ENCODE results near the gene DNHD1. TPM values are rescaled to one million over a fixed set of nuclear protein-coding genes. Genes with fewer than 3 reads are reported as not detected.

DNHD1 gene
- total and polyA plus RNA-seq, 2 of the 4 experiments (the other 2 are of a cell fraction): 1.8 to 3.6 TPM

DNA sequence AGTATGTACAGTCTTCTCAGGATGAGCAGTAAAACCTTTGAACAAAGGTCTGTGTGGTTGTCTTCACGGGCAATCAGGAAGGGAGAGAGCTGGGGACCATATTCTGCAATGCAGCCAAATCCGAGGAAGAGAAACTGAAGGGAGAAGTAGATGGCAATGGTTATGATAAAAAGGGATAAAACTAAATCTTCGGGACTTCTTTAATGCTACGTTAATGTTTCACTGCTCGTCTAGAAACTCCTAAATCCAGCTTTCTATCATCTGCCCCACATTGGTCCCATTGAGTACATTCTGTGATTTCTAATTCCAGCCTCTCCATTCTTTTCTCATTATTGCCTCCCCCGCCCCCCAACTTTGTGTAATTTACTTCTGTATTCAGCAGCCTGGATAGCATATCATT, 14.1 kb upstream of the DNHD1 start:
- POLR2A ChIA-PET (ENCODE audit: unreplicated experiment): interaction anchor here (0.7 kb wide), 1 partner anchor 15 kb away, joined by 6 read pairs; no protein-coding TSS in a partner anchor
- dilution Hi-C loops (cut with HindIII; ENCODE audit: low sequenced_read_pairs, unreplicated experiment): no loop called here

More for the DNA sequence above, 14.1 kb upstream of the DNHD1 start:
- DNase-seq (no peak), ATAC-seq (ENCODE audit: low read depth) (no peak)
- peaks cover 8% of the 10 kb centered on the region for H3K4me1 ChIP-seq (ENCODE audit: control insufficient read depth, insufficient read depth, low read length)
- no peak overlapping the region for H3K9ac ChIP-seq (ENCODE audit: low read depth, low read length)
- H4K91ac ChIP-seq (ENCODE audit: insufficient read depth, low read depth, low read length): no peak overlapping the region
- no peak overlapping the region for H2BK20ac ChIP-seq (ENCODE audit: low read depth, low read length)
- H2BK5ac ChIP-seq (ENCODE audit: low read depth, low read length, poor library complexity, severe bottlenecking): no peak overlapping the region
- H2AFZ ChIP-seq (replicated peaks; ENCODE audit: low read length, poor library complexity): no peak overlapping the region
- H2BK15ac ChIP-seq (ENCODE audit: low read depth, low read length): no peak overlapping the region
- WGBS, 2 experiments (ENCODE audit: extremely low coverage in 2 of 2, insufficient read length in 1 of 2): 100% methylated on average over 1 of the region's 6 CpGs; no CpG with 5 or more reads in 1 of the 2 experiments
- no TSS peak for BruUV-seq (replicated peaks)
- H3K4me3 ChIP-seq (ENCODE audit: insufficient read depth, low read depth, low read length): no peak overlapping the region
- intact Hi-C loops (cut with micrococcal nuclease): loop anchor here (5.0 kb wide), 2 partner anchors 119 to 199 kb away; partner anchors contain the start of genes ILK, MRPL17 and RRP8
- CTCF ChIA-PET: no interaction called here
- H3K18ac ChIP-seq (ENCODE audit: low read depth, low read length): no peak overlapping the region
- H4K8ac ChIP-seq (ENCODE audit: low read depth in 2 of 2, low read length in 2 of 2): no peak overlapping the region
- peaks cover 6% of the 10 kb centered on the region; the same call in 1 of the 2 replicates for H3K9me1 ChIP-seq (ENCODE audit: insufficient read depth, low read length)
- no peak overlapping the region for H3K4ac ChIP-seq (ENCODE audit: low read depth, low read length)
- peaks cover 10% of the 10 kb centered on the region for H4K20me1 ChIP-seq (ENCODE audit: insufficient read depth, low read length)
- no peak overlapping the region for H3K23ac ChIP-seq (ENCODE audit: low read depth, low read length)
- no peak overlapping the region for H2BK120ac ChIP-seq (ENCODE audit: low read depth, low read length)
- H3K79me1 ChIP-seq (ENCODE audit: low read depth in 1 of 2, low read length in 2 of 2): peaks cover 42 to 62% of the 10 kb centered on the region in 2 experiments
- H3K4me2 ChIP-seq (ENCODE audit: low read depth, low read length): no peak overlapping the region
- H3K14ac ChIP-seq (replicated peaks; ENCODE audit: low read depth, low read length): no peak overlapping the region
- in situ Hi-C loops (cut with MboI; ENCODE audit: low sequenced_read_pairs): no loop called here
- no peaks in the 10 kb centered on the region for H3K9me3 ChIP-seq (ENCODE audit: control insufficient read depth, insufficient read depth, low read length)
- no peaks in the 10 kb centered on the region for H3K27me3 ChIP-seq (ENCODE audit: control insufficient read depth, insufficient read depth, low read length)
- peaks cover 21% of the 10 kb centered on the region for H3K36me3 ChIP-seq (ENCODE audit: control insufficient read depth, insufficient read depth, low read length)
- no peak overlapping the region for H3K56ac ChIP-seq (ENCODE audit: extremely low read depth, insufficient read depth, low read length)
- no peak overlapping the region for H3K27ac ChIP-seq (ENCODE audit: insufficient read depth, low read length)
- no peak for TF ChIP-seq CHD1 (IDR thresholded peaks at IDR 0.05; ENCODE audit: low read depth, low read length)
- TF ChIP-seq, protein P1, sequence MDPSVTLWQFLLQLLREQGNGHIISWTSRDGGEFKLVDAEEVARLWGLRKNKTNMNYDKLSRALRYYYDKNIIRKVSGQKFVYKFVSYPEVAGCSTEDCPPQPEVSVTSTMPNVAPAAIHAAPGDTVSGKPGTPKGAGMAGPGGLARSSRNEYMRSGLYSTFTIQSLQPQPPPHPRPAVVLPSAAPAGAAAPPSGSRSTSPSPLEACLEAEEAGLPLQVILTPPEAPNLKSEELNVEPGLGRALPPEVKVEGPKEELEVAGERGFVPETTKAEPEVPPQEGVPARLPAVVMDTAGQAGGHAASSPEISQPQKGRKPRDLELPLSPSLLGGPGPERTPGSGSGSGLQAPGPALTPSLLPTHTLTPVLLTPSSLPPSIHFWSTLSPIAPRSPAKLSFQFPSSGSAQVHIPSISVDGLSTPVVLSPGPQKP (IDR thresholded peaks at IDR 0.05; ENCODE audit: borderline replicate concordance, low read depth, low read length): no peak
- TF ChIP-seq FOS (IDR thresholded peaks at IDR 0.05; ENCODE audit: low read depth, low read length): no peak
- no peak for TF ChIP-seq SMC3 (IDR thresholded peaks at IDR 0.05; ENCODE audit: low read depth, low read length)
- no peak for TF ChIP-seq RFX5 (IDR thresholded peaks at IDR 0.05; ENCODE audit: low read depth, low read length)
- no peak for TF ChIP-seq CEBPB (IDR thresholded peaks at IDR 0.05; ENCODE audit: low read depth, low read length)
- TF ChIP-seq NFE2L2 (IDR thresholded peaks at IDR 0.05; ENCODE audit: low read depth, low read length): no peak
- TF ChIP-seq MAFK (IDR thresholded peaks at IDR 0.05; ENCODE audit: low read depth, low read length): no peak
- H2AK9ac ChIP-seq (replicated peaks; ENCODE audit: low read depth, low read length, poor library complexity): no peak overlapping the region
- H2AK5ac ChIP-seq (ENCODE audit: low read depth, low read length): no peak overlapping the region
- no peak overlapping the region for H4K5ac ChIP-seq (ENCODE audit: low read depth, low read length)
